ENCODE results near the gene C2orf78.
"Not testable (repeated sequence)": the region's sequence is repeated elsewhere in the genome, so short reads cannot be mapped to it uniquely, and the experiment has no call there.

Gene C2orf78, protein sequence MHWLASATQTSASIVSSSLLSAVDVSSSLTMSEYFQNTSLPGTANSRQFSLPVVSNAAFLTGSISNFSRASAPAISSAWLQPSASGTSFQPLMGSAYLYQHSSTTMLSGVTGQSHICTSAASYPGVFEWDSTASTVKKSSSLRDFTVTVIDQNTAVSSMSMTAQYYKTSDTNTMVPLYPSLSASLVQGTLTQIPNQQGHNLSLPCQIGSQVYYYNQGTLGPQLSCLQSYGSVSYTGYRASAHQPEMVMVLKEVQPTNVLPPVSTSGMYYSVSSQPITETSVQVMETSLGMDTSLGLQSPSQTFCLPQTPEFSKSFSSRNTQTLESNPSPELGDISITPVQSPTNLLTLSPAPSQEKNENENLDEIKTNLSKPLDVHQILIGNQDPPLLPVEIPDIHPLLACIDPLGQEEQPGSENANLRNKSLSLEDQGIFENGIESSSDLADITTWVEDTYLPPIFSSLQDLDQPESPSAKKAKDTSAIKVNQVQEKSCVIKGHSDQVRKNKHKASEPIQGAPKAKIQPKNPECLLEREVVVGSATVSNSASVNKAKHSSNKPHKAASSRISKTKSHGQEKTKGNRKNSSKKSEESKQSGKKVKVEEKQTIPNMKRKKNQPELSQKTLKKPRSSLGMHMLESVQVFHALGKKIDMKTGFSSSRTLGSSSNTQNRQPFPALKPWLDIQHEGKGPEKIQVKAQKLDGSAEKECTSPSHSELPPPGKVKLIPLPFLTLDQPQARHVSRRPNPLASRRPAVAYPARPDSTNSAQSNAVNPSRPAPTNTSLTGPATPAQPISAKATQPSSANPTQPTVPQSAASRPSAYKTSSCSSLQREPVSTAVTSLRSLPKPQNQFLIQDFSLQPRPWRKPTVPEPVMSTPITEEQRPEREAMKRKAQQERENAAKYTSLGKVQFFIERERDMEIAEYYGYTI

DNA sequence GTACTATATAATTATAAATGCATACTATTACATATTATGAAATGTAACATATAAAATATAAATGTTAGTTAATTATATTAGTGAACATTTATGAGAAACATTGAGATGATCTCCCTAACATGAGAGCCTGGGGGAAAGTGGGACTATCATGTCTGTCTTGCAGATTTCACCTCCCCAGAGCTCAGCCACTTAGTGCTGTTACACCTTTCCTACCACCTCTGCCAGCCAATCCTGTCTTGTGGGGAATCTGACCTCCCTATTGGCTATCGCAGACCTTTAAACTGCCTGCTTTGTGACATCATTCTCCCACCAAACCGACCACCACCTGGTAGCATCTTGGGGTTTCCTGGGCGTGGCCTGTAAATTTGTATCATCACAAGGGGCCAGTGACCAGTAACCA is at the start of gene C2orf78:
C2orf78 (plus strand) TSS at position 301 of the 400 bp plus-strand sequence. CDS start 127 bp downstream, outside the sequence.
- not testable (repeated sequence) for DNase-seq

DNA sequence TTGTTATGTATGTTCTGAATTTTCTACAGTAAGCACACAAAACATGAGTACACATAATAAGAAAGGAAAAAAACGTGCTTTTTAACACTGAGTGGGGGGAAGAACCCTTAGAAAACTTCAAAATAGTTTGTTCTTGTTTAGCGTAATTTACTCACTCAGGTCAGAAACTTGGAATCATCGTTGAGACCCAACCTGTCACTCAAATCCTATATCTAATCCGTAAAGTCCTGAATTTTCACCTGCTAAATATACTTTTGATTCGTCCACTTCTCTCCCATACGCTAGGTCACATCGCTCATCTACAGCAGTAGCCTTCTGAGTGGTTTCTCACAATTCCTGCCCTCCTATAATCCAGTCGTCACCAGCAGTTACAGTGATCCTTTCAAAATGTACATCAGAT is 47.6 kb upstream of the C2orf78 start:
- DNase-seq: no peak

DNA sequence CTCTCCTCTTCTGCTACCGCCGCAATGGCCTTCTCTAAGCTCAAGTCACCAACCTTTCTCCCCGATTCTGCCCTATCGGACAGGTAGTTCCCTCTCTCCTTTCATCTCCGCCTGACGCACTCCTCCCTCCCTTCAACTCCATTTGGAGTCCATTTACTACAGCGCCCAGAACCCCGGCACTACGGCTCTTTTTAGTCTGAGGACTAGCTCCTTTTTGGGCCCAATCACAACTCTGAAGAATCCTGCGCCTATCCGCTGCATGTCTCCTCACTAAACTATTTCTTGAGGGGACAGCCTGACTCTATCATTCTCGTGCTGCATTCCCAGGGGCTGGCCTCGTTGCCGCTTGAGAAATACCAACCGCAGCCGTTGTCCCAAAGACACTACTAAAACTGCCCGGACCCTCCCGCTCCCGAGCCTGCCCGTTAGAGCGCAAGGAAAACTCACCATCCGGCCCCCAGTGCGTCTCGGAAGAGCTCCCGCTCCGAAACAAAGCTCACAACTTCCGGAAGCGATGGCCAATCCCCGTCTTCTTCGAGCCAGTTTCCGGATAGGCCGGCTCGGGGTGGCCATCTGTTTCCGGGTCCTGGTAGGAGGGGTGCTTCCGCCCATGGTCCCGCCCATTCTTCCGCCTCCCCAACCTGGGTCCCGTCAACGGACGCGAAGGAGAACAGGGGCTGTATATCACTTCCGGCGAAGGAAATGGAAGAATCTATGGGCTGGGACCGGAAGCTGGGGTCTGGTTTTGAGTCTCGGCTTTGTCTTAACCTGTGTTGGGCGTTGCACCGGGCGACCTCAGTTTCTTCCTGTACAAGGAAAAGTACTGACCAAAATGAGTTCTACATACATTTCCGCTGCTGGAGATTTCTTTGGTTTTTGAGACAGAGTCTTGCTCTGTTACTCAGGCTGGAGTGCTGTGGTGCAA is 46.9 kb upstream of the C2orf78 start, which contains the start of gene TPRKB:
TPRKB (minus strand) TSS at position 491 of the 925 bp plus-strand sequence. CDS start 2,776 bp downstream, outside the sequence.
- peak; percentile 99 for DNase-seq

DNA sequence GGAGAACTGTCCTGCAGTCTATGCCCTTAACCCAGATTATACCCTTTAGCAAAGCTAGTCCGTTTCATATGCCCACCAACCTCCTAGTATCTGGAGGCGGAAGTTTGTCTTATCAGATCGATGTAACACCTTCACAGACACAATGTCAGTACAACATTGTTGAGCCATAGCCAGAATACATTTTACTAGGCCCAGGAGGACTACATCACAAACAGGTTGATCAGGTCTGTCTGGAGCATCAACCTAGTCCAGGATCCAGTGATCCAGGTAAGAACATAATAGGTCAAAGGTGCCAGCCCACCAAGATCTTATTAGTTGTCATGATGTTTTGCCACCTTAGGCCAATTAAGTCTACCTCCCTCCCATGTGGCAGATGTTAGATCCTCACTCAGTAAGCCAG is 44.9 kb upstream of the C2orf78 start:
- DNase-seq: no peak

DNA sequence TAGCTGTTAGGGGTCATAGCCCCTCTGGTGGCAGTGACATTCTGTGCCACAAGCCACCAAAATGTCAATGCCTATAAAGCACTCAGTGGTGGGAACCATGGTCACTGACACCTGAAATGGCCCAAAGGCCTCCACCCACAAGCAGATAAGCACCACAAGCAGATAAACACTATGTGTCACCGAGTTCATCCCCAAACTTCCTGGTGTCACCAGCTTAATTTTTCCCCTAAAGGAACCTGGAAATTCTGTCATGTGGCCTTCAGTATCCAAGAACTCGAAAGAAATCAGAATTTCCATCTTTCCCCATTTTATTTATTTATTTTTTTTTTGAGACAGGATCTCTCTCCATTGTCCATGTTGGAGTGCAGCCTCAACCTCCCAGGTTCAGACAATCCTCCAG is 43.2 kb upstream of the C2orf78 start:
- DNase-seq: no peak

DNA sequence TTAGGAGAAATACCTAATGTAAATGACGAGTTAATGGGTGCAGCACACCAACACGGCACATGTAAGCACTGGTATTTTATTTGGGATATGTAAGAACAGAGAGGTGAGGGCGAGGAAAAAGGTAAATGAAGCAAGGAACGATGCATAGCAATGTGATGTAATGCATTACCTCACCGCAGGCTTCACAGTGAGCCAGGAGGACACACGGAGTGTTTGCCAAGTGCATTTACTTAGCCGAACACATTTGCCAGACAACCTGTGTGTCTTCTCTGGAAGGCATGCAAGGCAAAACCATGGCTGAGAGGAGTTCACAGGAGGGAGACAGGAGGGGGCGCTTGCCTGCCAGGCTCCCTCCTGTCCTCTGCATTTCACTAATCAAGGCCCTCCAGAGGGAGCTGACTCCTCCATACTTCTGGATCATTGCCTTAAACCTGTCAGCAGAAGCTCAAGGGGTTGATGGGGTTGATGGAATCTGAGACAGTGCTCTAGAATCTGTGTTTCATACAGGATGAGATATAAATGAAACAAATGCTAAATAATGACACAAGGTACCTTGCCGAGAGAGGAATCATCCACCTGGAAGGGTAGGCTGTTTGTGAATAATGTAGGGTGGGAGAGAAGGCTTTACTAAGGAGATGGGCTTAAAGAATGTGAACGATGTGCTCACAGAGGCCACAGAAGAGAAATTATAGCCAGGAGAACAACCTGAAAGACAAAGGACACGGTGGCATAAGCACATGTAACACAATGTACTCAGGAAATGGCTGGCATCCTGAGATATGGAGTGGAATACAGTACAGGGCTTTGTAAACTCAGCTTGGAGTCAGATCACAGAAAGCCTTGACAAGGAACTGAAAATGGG is 37.7 kb upstream of the C2orf78 start:
- no peak for DNase-seq

DNA sequence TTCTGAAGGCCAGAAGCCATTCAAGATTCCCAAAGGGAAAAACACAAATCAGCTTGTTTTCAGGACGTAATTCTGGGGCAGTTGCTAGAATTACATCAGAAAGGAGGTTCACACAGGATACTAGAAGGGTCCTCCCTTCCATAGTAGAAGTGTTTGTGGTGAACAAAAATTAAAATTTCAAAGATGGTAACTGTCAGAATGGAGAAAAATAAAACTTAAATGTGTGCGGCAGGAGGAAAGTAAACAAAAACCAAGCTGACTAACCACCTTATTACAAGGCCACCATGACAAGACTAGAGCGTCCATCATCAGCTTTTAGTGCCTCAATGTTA is 37.1 kb upstream of the C2orf78 start:
- DNase-seq: no peak

DNA sequence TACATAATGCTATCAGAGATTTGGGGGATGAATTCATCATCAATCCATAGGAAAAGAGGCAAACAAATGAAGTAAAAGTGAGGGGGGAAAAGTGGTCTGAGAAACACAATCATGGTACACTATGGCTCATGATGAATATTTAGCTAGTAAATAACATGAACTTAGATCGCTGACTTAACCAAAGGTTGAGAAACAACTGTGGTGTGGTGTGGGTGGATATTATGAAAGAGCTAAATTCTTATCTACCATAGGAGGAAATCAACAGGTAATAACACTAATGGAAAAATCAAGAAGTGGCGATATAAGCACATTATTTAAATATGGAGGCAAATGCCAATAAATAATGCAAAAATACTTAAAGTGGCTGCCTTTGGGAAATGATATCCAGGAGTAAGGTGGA is 34.7 kb upstream of the C2orf78 start:
- DNase-seq: peak; percentile 39

DNA sequence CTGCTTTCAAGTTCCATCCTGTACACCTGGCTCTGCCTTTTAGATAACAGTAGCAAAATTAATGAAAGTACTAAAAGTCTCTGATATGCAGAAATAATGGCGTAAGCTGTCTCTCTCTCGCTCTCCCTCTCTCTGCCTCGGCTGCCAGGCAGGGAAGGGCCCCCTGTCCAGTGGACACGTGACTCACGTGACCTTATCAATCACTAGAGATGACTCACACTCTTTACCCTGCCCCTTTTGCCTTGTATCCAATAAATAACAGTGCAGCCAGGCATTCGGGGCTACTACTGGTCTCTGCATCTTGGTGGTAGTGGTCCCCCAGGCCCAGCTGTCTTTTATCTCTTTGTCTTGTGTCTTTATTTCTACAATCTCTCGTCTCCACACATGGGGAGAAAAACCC is 29.7 kb upstream of the C2orf78 start:
- DNase-seq: not testable (repeated sequence)

DNA sequence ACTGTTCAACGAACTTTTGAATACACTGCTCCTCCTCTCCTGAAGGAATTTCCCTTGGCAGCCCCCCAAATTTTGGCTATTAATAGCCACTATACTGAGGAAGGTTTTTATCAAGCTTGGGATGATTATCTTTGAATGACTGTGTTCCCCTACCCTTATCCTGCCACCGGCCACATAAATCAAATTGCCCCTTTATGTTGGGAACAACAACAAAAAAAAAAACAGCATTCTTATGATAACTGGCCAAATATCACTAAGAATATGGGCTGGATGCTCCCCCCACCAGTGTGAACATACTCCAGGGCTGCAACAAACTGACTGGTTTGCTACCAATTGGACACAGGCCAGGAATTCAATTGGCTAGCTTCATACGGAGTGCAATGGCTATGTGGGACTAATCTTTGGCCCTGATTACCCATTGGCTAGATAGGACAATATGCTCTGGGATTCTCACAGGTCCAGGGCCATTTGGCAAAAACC is 24.7 kb upstream of the C2orf78 start:
- no peak for DNase-seq

DNA sequence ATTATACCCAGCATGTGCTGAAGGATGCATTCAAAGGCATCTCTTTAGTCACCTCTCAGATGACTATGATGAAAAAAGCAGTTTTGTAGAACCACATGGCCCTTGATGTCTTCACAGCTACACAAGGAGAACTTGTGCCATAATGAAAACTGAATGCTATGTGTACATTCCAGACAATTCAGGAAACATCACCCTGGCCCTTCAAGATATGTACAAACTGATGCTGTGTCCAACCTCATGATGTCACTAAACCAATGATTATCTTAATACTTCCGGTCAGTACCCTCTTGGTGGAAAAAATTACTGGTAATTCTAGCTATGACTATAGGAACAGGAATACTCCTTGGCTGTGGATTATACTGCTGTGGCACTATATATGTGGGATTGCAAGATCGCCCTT is 24.1 kb upstream of the C2orf78 start:
- DNase-seq: no peak

DNA sequence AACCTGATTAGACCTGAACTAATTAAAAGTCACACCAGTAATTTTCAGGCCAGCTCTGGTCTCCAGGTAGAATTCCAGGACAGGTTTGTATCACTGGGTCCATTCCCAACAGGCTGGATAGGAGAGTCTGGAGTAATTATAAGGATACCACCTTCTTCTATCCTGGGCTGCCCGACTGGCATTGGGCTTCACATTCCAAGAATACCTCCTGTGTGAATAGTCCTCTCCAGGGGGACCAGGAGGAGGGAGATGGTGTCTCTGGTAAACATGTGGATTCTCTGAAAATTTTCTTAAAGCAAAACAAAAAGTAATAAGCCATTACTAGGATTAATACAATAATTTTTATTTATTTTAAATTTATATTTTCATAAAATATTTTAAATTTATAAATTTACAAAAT is 21.4 kb upstream of the C2orf78 start:
- DNase-seq: no peak

DNA sequence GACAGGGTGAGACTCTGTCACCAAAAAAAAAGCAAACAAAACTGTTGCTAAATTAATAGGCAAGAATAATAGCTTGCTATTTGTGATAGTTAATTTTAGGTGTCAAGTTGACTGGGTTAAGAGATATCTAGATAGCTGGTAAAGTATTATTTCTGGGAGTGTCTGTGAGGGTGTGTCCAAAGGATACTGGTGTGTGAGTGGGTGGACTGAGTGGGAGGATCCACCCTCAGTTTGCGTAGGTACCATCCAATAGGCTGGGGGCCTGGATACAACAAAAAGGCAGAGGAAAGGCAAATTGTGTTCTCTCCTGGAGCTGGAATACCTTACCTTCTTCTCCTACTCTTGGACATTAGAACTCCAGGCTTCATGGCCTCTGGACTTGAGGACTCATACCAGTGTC is 19.0 kb upstream of the C2orf78 start:
- no peak for DNase-seq

DNA sequence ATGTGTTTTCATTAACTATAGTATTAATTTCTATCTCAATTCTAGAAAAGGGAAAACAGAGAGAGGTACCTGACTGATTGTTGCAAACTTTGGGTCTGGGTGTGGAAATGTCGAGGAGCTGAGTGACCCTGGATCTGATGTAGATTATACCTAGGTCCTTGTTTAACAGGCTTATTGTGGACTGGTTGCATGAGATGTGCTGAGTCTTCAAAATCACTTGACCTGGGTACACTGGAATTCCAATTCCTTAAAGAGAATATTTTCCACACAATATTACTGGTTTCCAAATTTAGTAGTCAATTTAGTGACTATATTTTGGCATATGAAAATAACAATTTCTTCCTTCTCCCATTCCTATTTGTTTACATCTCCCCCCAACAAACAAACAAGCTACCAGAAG is 17.6 kb upstream of the C2orf78 start:
- no peak for DNase-seq

DNA sequence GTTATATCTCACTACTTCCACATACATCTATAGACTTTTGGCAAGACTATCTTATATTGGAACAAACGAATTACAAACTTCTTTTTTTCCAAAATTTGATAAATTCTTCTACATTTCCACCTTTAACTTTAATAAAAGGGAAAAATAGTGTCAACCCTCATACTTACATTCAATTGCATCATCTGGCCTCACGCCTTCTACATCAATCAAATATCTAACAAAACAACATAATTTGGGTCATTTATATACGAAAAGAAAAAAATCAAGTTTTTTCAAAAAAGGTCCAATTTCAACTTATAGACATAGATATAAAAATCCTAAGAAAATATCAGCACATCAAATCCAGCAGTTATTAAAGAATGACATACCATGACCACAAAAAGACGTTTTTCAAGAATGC is 17.0 kb upstream of the C2orf78 start:
- no peak for DNase-seq

DNA sequence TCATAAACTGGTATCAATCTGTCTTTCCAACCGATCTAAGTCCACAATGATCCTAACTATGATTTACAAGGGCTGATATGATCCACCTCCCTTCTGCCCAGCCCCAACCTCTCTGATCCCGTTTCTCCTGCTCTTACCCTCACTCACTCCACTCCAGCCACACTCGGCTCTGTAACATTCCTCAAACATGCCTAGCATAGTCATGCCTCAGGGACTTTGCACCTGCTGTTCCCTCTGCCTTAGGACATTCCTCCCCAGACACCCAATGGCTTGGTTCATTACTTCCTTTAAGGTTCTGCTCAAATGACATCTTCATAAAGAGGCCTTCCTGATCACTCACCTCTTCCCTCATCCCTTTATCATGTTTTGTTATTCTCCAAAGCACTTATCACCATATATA is 13.3 kb upstream of the C2orf78 start:
- no peak for DNase-seq

DNA sequence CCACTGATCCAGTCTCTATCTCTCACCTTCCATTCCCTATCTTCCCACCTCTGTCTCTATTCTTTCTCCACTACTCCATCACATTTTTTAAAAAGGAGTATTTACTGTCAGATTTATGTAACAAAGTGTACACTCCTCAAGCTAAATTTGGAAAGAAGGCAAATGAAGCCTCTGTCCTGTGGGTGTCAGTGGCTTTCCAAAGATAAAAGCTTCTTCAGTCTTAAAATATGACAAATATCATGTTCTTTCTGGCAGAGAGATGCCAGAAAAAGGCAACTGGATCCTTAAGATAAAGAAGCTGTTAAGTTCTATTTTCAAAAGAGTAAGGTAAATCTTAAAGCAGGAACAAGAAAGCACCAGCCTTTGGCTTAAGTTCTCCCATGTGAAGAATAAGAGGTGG is 11.2 kb upstream of the C2orf78 start:
- no peak for DNase-seq

DNA sequence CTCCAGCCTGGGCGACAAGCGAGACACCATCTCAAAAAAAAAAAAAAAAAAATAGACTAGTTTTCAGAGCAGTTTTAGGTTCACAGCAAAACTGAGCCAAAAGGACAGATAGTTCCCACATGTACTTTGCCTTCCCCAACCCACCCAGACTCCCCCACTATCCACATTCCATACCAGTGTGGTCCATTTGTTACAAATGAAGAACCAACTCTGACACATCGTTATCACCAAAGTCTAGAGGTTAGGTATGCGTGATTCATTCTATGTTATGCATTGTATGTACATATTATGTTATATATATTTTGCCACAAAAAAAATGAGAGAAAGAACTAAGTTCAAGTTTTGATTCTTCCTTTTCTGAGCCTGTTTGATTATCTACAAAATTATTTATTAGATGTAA is 7.6 kb upstream of the C2orf78 start:
- no peak for DNase-seq

DNA sequence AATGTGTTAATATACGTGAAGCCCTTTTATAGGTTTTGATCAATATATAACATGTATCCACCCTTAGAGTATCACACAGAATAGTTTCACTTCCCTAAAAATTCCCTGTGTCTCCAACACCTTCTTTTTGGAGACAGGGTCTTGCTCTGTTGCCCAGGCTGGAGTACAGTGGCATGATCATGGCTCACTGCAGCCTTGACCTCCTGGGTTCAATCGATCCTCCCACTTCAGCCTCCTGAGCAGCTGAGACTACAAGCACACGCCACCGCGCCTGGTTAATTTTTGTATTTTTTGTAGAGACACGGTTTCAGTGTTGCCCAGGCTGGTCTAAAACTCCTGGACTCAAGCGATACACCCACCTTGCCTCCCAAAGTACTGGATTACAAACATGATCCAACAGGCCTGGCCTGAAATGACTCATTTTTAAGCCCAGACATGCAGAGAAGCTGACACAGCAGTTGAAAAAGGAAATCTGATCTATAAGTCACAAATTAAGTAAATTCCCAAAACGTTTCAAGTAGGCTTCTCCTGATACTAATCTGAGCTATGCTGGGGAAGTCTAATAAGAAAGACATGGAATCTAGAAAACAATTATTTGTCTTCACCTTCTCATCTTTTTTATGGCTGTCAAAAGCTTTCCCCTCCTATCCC is 7.0 kb upstream of the C2orf78 start:
- no peak for DNase-seq

DNA sequence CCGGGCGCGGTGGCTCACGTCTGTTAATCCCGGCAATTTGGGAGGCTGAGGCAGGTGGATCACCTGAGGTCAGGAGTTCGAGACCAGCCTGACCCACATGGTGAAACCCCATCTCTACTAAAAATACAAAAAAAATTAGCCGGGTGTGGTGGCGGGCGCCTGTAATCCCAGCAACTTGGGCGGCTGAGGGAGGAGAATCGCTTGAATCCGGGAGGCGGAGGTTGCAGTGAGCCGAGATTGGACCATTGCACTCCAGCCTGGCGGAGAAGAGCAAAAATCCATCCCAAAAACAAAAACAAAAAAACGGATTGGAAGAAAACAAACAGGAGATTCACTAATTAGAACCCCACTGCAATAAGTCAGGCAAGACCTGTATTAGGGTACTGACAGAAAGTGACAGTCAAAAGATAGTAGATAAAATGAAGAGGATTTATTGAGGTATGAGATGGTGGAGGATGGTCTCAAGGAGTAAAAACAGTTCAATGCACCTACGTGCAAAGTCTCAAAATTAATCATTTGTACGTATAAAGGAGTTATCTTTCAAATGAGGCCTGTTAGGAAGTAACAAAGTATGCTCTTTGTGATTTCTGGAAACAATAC is 5.0 kb upstream of the C2orf78 start:
- peak; percentile 9 for DNase-seq
